GM23338 (cell line): ENCODE measurements around the gene TECTA. TPM values are rescaled to one million over a fixed set of nuclear protein-coding genes. Genes with fewer than 3 reads are reported as not detected.

Experiments used
- ATAC-seq: fragments of 200-7000 bp; cut with Tn5 transposase; 3 replicates; pipeline ENCODE4 v1.9.1; 2020
- DNase-seq: peaks from one replicate; pipeline ENCODE4 v3.0.0-alpha.2; 2015; ENCODE audit warnings: low spot score
- H2AFZ ChIP-seq: fragments of 200-600 bp; sonication (generic); 2 replicates; pipeline ENCODE4 v1.8.0; 2016; ENCODE audit warnings: antibody characterized with exemption, mild to moderate bottlenecking, moderate library complexity
- H3F3A ChIP-seq: fragments of 200-600 bp; sonication (generic); replicated peaks from 2 replicates; pipeline ENCODE4 v1.8.0; 2017; ENCODE audit warnings: antibody characterized with exemption, mixed run types, low read depth
- H3K27ac ChIP-seq: fragments of 200-600 bp; sonication (generic); 2 replicates; pipeline ENCODE4 v1.6.1; 2016; ENCODE audit warnings: low read depth
- H3K27me3 ChIP-seq: fragments of 200-600 bp; sonication (generic); 2 replicates; pipeline ENCODE4 v1.8.0; 2016; ENCODE audit warnings: mild to moderate bottlenecking, mixed run types, moderate library complexity; ENCODE audit not compliant: insufficient read depth
- H3K36me3 ChIP-seq: fragments of 200-600 bp; sonication (generic); 2 replicates; pipeline ENCODE4 v1.8.0; 2016; ENCODE audit warnings: mild to moderate bottlenecking; ENCODE audit not compliant: insufficient read depth
- H3K4me1 ChIP-seq: fragments of 200-600 bp; sonication (generic); 2 replicates; pipeline ENCODE4 v1.8.0; 2016; ENCODE audit warnings: mild to moderate bottlenecking, moderate library complexity; ENCODE audit not compliant: insufficient read depth
- H3K4me2 ChIP-seq: fragments of 200-600 bp; sonication (generic); 2 replicates; pipeline ENCODE4 v1.7.1; 2017; ENCODE audit warnings: mixed run types
- H3K4me3 ChIP-seq: fragments of 200-600 bp; sonication (generic); 2 replicates; pipeline ENCODE4 v1.6.1; 2016; ENCODE audit warnings: mixed run types
- H3K79me2 ChIP-seq: fragments of 200-600 bp; sonication (generic); replicated peaks from 2 replicates; pipeline ENCODE4 v1.8.0; 2017; ENCODE audit warnings: mild to moderate bottlenecking; ENCODE audit not compliant: insufficient read depth
- H3K9me2 ChIP-seq: fragments of 200-600 bp; sonication (generic); 2 replicates; pipeline ENCODE4 v1.8.0; 2017; ENCODE audit not compliant: insufficient read depth
- H4K20me1 ChIP-seq: fragments of 200-600 bp; sonication (generic); replicated peaks from 2 replicates; pipeline ENCODE4 v1.8.0; 2017; ENCODE audit warnings: mild to moderate bottlenecking; ENCODE audit not compliant: insufficient read depth
- H3K27ac Mint-ChIP-seq: 2 replicates; pipeline ENCODE4 v1.8.0; 2020; ENCODE audit warnings: inconsistent platforms, mild to moderate bottlenecking, moderate library complexity, mixed read lengths
- H3K27me3 Mint-ChIP-seq: 3 replicates; pipeline ENCODE4 v1.8.0; 2022; ENCODE audit warnings: low read depth, mild to moderate bottlenecking, moderate library complexity, mixed read lengths, inconsistent platforms; ENCODE audit not compliant: insufficient read depth, poor library complexity
- H3K36me3 Mint-ChIP-seq: 3 replicates; pipeline ENCODE4 v1.8.0; 2021; ENCODE audit warnings: low read depth, mild to moderate bottlenecking, inconsistent platforms, moderate library complexity, mixed read lengths
- H3K4me1 Mint-ChIP-seq: 3 replicates; pipeline ENCODE4 v1.8.0; 2020; ENCODE audit warnings: mild to moderate bottlenecking, inconsistent platforms, mixed read lengths
- H3K4me3 Mint-ChIP-seq: 3 replicates; pipeline ENCODE4 v1.8.0; 2021; ENCODE audit warnings: moderate library complexity, mild to moderate bottlenecking, inconsistent platforms, mixed read lengths
- H3K9me3 Mint-ChIP-seq: 3 replicates; pipeline ENCODE4 v1.8.0; 2020; ENCODE audit warnings: moderate library complexity, mild to moderate bottlenecking, inconsistent platforms, mixed read lengths
- CTCF ChIP-seq, 2 experiments: fragments of 200-600 bp in 1 of 2; sonication (generic) in 1 of 2; conservative IDR thresholded peaks; 2 replicates each; pipeline versions ENCODE4 v1.5.1 to v1.6.1; 2016 to 2017; ENCODE audit warnings: antibody characterized with exemption in 2 of 2, low read depth in 2 of 2, mild to moderate bottlenecking in 2 of 2, moderate library complexity in 1 of 2
- EZH2 ChIP-seq: fragments of 200-600 bp; sonication (generic); IDR thresholded peaks from one replicate; pipeline ENCODE4 v1.8.0; 2017; ENCODE audit warnings: antibody characterized with exemption, mild to moderate bottlenecking, low read depth; ENCODE audit not compliant: unreplicated experiment
- JUNB ChIP-seq: IDR thresholded peaks from one replicate; pipeline ENCODE4 v1.6.1; 2016; ENCODE audit warnings: antibody characterized with exemption; ENCODE audit not compliant: unreplicated experiment
- NANOG ChIP-seq: IDR thresholded peaks from 2 replicates; pipeline ENCODE4 v1.6.1; 2016; ENCODE audit warnings: antibody characterized with exemption, borderline replicate concordance
- REST ChIP-seq: IDR thresholded peaks from one replicate; pipeline ENCODE4 v1.6.1; 2018; ENCODE audit warnings: antibody characterized with exemption; ENCODE audit not compliant: unreplicated experiment
- STAT1 ChIP-seq: IDR thresholded peaks from one replicate; pipeline ENCODE4 v1.6.1; 2016; ENCODE audit warnings: antibody characterized with exemption; ENCODE audit not compliant: unreplicated experiment
- ZNF114 ChIP-seq: fragments of 250-450 bp; sonication (Bioruptor Pico); IDR thresholded peaks from 2 replicates; pipeline ENCODE4 v1.5.0; 2020; ENCODE audit warnings: mild to moderate bottlenecking, moderate library complexity
- ZNF331 ChIP-seq: fragments of 250-450 bp; sonication (Bioruptor Pico); IDR thresholded peaks from 2 replicates; pipeline ENCODE4 v1.5.0; 2020; ENCODE audit warnings: low read depth, mild to moderate bottlenecking, moderate library complexity
- polyA plus RNA-seq: library from polyadenylated mRNA; unstranded; fragments of >200 nt; fragmentation: Nextera tagmentation; extraction: Ambion mirVana; gene quantifications from 2 replicates; pipeline ENCODE4 v1.2.1, GENCODE V29; 2016
- total RNA-seq: library from RNA; depleted of rRNA; stranded (reverse); fragments of >200 nt; shearing (Covaris generic); gene quantifications from 2 replicates; pipeline ENCODE4 v1.2.3, GENCODE V29; 2014

Gene TECTA
- total and polyA plus RNA-seq, 2 experiments from 2014 or later, result 0.34 to 0.69 TPM

- H2AFZ ChIP-seq, result peak overlapping the region; percentile 28; the same call in 1 of the 2 replicates
- H3K4me1 ChIP-seq, result no peaks in the 10 kb centered on the region
- Mint-ChIP-seq H3K27ac (no peak overlapping the region), H3K9me3 (peaks cover 16% of the 10 kb centered on the region), H3K4me1 (peaks cover 4% of the 10 kb centered on the region; the same call in 1 of the 3 replicates), H3K4me3 (no peak overlapping the region), H3K36me3 (peaks cover 9% of the 10 kb centered on the region; the same call in 2 of the 3 replicates), H3K27me3 (no peaks in the 10 kb centered on the region)
- H3K4me2 ChIP-seq, result no peak overlapping the region
- H3K4me3 ChIP-seq, result no peak overlapping the region
- TF ChIP-seq CTCF (conservative IDR thresholded peaks at IDR 0.05; ENCODE audit: low read depth in 2 of 2) (peak; percentile 23 to 36; a peak in 3 of 4 replicates), EZH2 (no peak)
- no peaks in the 10 kb centered on the region for H4K20me1 ChIP-seq
- no peak overlapping the region for H3K27ac ChIP-seq
- H3K27me3 ChIP-seq, result no peaks in the 10 kb centered on the region
- H3K9me2 ChIP-seq, result peaks cover 6% of the 10 kb centered on the region; the same call in 1 of the 2 replicates
- ATAC-seq (no peak; the same call in 1 of the 3 replicates), DNase-seq (no peak)
- no peaks in the 10 kb centered on the region for H3F3A ChIP-seq
- no peaks in the 10 kb centered on the region for H3K36me3 ChIP-seq
- H3K79me2 ChIP-seq, result no peaks in the 10 kb centered on the region
Measured at GRCh38 chr11:121221496-121222200, 120.6 kb downstream of the TECTA start.

GRCh38 chr11:121223161-121223560 is 122.1 kb downstream of the TECTA start:
- H3K36me3 Mint-ChIP-seq, result peaks cover 22% of the 10 kb centered on the region
- Histone ChIP-seq H4K20me1 (no peaks in the 10 kb centered on the region), H3K79me2 (no peaks in the 10 kb centered on the region), H3K4me2 (no peak overlapping the region), H3K4me3 (no peak overlapping the region), H3K27me3 (no peaks in the 10 kb centered on the region), H2AFZ (peak overlapping the region; percentile 80; the same call in 1 of the 2 replicates), H3K9me2 (peaks cover 6% of the 10 kb centered on the region; the same call in 1 of the 2 replicates), H3K36me3 (0 out of 2 replicates have a peak, but pooled peaks cover 8% of the 10 kb centered on the region), H3F3A (0 out of 2 replicates have a peak, but pooled peaks cover 3% of the 10 kb centered on the region), H3K4me1 (no peaks in the 10 kb centered on the region), H3K27ac (no peak overlapping the region)
- H3K4me1 Mint-ChIP-seq, result peaks cover 4% of the 10 kb centered on the region; the same call in 1 of the 3 replicates
- no peak overlapping the region for H3K27ac Mint-ChIP-seq
- no peaks in the 10 kb centered on the region for H3K27me3 Mint-ChIP-seq
- H3K4me3 Mint-ChIP-seq, result no peak overlapping the region
- DNase-seq, result no peak
- ATAC-seq, result no peak
- peaks cover 31% of the 10 kb centered on the region for H3K9me3 Mint-ChIP-seq
- TF ChIP-seq ZNF114 (CRISPR knock-in tag) (no peak), CTCF (conservative IDR thresholded peaks at IDR 0.05; ENCODE audit: low read depth in 2 of 2) (no peak), STAT1 (no peak), ZNF331 (CRISPR knock-in tag) (no peak), REST (no peak), NANOG (no peak), JUNB (no peak)
